ENCODE data around the gene SH3TC2.
A peak's percentile ranks its signal among the peaks of the same experiment; 100 is the strongest.

The SH3TC2 gene

DNA sequence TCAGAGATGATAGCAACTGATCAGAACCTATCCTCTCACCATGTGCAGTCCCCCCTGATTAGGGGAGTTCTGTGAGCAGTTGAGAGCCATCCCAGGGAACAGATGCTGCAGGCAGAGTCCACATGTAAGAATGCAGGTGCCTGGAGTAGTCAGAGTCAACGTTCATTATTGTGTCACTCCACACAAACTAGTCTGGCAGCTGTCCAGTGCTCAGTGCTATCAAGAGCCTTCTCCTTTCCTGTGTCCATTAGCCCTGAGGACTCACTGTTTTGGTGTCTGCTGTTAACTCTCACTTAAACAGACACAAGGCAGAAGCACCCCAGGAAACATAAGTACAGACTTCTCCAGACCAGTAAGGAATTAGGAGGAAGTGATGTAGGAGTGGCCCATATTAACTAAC lies 2.5 kb downstream of the SH3TC2 start:
- DNase-seq (ENCODE audit: low read depth), result no peak

DNA sequence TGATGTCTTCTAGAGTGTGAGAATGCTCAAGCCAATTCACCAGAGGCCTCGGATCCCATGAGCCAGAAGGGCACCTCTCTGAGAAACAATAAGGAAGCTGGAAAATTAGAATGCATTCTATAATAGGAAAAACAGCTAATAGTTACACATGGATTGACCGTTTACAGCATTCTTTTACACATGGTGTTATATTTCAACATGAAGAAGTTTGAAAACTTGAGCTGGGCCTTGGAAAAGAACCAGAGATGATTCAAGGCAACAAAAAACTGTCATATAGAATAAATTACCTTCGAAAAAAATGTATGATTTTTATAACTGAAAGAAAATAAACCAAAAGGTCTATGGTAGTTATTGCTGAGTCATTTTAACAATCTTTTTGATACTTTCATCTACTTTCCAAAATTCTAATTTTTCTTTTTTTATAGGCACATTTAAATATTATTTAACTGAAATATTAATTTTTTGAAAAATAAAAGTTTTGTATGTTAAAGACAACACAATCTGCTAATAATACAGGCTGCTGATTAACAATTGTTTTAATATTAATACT lies 6.2 kb downstream of the SH3TC2 start:
- no peak for DNase-seq (ENCODE audit: low read depth)

DNA sequence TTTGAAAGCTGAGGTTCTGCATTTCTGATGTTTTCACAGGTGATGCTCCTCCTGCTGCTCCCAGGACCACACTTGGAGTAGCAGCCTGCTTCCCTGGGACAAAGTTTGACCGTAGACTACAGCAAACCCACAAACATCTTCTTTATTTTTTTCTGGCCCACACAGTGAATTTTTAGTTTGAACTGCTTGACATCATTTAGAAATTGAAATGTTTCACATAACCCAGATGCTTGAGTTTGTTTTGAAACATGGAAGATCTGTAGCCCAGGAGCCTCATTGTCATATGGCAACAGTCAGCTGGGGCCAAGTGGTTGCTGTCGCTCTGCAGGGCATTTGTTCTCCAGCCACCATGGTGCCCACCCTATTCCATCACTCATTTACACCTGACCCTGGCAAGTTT lies 8.4 kb downstream of the SH3TC2 start:
- no peak for DNase-seq (ENCODE audit: low read depth)

DNA sequence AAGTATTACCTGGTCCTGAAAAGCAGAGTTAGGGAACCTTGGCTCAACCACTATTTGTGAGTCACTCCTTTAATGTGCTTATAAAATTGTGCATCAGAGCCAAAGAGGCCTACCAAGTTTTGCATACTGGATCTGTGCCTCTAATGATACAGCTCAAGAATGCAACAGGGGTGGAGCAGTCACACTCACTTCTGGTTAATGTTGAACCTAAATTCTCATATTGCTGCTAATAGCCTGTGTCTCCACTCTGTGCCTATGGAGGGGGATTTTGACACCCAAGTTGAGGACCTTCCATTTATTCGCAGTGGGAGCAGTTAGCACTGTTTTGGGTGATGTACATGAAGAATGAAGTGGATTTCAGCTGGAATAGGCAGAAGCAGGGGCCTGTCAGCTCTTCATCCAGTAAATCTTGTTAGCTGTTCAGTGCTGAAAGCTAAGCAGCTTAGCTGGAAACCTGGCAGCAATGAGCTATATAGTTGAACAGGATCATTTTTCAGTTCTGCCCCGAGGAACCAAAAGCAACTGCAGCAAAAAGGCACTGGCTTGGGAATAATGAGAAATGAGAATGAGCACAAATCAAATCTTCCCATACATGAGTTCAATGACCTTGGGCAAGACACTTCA lies 9.7 kb downstream of the SH3TC2 start:
- DNase-seq (ENCODE audit: low read depth), result no peak

DNA sequence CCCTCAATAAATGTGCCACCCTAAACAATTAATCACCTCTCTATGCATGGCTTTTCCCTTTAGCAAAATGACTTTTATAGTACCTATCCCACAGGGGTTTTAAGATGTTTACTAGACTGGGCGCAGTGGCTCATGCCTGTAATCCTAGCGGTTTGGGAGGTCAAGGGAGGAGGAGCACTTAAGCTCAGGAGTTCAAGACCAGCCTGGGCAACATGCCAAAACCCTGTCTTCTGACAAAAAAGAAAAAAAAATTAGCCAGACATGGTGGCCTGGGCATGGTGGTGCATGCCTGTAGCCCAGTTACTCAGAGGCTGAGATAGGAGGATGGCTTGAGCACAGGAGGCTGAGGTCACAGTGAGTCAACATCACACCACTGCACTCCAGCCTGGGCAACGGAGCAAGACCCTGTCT lies 13.5 kb downstream of the SH3TC2 start:
- no peak for DNase-seq (ENCODE audit: low read depth)

DNA sequence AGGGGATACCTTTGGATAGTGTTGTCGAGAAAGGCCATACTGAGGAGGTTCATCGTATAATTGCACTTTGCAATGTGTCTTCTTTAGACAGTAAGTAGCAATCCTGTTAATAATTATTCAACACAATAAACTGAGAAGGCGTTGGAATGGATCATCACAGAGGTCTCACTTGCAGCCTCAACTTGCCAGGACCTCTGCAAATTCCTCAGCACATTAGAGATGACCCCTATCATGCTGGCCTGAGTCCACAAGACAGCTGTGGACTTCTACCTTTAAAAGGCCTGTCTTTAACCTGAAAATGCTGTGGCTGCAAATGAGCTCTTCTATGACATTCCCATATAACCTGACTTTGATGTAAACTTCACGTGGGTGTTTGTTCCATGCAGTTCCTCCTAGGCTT lies 14.1 kb downstream of the SH3TC2 start:
- no peak for DNase-seq (ENCODE audit: low read depth)

DNA sequence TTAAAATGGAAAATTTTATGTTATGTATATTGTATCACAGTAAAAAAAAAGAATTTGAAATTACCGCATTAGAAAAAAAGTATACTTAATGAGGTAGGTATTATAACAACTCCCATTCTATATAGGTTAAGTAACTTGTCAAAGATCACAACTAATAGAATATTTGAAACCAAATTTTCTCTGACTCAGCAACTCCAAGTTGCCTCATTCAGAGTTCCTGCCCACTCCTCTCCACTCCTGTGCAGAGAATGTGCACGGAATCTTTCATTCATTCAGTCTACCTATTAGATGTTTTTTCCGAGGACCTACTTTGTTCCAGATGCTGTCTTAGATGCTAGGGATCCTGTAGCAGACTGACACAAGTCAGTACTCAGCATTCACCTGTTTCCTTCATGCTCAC lies 15.4 kb downstream of the SH3TC2 start:
- no peak for DNase-seq (ENCODE audit: low read depth)

DNA sequence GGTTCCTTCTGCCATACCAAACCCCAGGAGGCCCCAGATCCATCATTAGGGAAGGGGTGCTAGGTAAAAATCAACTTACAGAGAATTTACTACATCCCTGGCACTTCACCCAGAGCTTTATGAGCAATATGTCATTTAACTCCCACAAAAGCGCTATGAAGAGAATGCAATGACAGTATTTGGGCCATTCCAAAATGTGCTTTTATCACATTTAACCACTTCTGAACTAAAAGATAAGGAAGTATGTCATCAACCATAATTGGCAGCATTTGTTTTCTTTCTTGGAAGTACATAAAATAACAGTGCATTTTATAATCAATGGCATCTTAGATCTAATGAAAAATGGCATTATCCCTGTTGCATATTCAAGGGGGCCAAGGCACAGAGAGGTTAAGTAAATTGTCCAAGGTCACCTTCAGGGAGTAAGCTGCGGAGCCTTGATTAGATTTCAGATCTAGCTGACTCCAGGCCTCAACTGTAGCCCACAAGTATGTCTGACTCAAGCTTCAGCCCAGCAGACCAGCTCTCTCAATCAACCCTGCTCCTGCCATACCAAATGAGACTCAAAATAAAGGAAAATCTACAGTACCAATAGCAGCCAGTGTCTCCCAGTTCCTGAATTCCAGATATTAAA lies 16.5 kb downstream of the SH3TC2 start:
- DNase-seq (ENCODE audit: low read depth), result no peak

DNA sequence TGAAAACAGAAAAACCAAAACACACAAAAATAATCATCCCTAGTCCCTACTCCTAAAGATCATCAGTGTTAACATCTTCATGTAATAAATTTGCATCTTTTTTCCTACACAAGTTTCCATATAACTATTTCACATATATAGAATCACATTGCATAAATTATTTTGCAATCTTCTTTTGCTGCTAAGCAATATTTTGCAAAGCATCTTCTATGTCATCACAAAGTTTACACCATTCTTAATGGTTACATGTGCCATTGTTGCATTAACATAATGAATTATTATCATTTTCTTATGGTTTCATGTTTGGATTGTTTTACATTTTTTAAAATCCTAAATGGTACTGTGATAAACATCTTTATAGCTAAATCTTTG lies 17.8 kb downstream of the SH3TC2 start:
- DNase-seq (ENCODE audit: low read depth), result no peak

DNA sequence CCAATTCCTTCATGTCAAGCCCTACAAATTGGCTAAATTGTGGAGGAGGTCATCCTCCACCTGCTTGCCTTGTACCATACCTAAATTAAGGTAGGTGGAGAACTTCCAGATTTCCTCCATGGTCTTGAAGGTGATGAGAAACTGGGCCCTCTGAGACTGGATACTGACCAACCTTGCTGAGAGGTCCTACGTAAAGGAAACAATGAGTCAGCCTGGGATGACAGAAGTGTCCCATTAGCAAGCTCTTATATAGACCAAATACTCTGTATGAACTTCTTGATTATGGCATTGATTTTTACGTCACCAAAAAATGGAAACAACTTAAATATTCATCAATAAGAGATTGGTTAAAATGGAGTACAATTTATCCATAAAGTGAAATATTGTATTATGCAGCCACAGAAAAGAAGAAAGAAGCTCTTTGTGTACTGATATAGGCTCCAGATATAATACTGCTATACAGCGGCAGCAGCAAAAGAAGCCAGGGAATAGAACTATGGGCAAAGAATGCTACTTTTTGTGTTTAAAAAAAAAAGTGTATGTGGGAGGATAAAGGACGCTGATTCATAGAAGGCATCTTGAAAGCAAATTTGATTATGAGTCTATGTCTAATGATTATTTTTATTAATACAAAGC lies 18.3 kb downstream of the SH3TC2 start:
- DNase-seq (ENCODE audit: low read depth), result no peak

DNA sequence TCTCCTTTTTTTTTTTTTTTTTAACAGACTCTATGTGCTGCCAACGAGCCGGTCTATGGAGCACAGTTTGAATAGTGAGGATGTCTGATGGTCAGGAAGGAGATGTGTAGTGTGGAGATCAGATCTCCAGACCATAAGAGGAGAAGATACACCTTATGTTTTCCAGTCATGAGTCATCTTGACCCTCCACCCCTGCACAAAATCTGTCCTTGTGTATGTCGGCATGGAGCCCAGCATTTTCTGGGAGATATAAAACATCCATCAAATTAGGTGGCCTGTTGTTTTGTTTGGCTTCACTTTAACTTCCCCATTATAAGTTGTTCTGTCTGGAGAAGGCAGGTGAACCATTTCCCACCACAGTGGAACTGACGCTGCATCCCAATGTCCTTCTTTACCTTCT lies 19.2 kb downstream of the SH3TC2 start:
- DNase-seq (ENCODE audit: low read depth), result no peak

DNA sequence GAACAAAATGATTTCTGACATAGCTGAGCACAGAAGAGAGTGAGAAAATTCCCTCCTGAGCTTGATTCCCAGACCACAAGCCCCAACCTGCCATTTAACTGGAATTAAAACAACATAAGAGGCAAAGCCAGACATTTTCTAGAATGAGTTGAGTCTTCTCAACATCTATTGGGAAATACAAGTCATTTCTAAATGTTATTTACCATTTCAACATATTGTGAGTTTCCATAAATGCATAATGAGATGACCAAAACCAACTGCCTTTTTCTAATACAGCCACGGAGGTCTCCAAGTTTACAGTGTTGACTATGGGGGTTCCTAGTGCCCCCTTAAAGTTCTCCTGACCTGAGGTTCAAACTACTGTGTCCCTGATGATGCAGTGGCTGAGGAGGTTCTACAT lies 20.0 kb downstream of the SH3TC2 start:
- DNase-seq (ENCODE audit: low read depth), result no peak

DNA sequence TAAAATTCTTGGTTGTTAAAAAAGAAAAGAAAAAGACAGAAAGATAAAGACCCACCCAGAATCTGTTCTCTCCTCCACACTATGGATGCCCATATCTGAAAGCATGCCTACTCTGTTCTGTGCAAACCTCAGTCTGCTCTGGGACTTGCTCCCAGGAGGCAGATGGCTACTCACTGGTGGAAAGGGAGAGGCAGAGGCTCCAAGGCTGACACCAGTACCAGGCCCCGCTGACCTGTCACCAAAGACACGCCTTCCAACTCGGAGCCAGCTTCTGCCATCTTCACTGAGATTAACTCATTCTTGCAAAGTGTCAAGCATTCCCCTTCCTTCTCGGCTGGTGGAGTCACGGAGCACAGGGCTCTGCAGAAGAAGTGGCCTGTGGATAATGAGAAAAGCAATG lies 21.6 kb downstream of the SH3TC2 start:
- no peak for DNase-seq (ENCODE audit: low read depth)

DNA sequence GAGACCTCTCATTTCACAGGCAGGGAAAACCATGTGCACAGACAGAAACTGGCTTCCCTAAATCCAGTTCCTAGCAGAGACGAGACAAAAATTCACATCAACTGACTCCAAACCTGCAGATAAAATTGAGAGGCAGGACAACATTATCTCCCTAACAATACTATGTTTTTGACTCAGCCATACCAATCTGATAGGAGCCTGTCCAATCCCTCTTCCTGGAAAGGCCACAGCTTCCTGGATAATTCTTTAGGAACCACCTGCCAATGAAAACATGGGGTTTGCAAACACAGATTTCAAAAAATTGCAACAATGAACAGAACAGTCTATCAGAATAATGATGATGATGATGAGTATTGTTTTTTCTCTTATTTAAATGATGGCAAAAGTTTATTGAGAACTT lies 22.4 kb downstream of the SH3TC2 start:
- DNase-seq (ENCODE audit: low read depth), result no peak

DNA sequence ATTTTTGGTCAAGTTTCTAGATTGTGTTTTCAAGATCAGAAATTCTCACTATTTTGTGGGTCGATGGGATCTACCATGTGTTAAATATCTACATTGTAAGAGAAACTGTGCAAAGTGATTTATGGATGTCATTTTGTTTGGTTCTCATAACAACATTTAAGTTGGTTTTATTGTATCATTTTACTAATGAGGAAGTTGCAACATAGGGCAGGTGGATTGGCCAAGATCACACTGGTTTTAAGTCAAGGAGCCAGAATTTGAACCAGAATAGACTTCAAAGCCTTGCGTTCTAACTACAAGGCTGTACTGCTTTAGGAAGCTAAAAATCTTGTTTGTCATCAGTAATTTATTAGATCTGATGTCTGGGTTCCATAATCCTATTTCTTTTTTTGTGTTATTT lies 23.4 kb downstream of the SH3TC2 start:
- no peak for DNase-seq (ENCODE audit: low read depth)

DNA sequence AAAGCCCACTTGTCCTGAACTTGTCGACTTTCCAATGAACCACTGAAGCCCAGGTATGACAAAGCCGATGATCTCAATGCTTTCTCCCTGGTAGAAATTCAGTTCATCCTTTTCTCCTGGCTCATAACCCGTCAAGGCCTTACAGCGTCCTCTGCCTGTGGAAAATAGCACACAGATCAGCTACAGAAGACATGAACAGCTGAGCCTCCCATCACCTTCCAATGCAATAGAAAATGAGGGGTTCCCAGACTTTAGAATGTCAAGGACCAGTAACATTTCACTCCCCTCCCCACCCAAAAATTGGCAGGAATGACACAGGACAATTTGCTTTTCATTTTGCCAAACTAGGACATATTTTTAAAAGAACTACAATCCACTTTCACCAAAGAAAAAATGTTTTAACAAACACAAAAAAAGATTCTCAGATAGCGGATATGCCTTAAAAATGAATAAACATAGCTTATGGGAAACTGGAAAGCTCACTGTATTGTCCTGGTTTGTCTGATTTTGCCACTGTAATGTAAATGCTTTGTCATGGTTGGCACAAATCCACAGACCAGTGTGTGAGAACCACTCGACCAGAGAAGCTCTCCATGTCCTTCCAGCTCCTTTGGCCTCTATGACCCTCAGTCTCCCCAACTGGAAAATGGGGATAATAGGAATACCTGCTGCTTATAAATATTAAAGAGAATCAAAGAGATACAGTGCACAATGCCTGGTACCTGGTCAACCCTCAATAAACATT lies 24.4 kb downstream of the SH3TC2 start:
- DNase-seq (ENCODE audit: low read depth), result no peak

DNA sequence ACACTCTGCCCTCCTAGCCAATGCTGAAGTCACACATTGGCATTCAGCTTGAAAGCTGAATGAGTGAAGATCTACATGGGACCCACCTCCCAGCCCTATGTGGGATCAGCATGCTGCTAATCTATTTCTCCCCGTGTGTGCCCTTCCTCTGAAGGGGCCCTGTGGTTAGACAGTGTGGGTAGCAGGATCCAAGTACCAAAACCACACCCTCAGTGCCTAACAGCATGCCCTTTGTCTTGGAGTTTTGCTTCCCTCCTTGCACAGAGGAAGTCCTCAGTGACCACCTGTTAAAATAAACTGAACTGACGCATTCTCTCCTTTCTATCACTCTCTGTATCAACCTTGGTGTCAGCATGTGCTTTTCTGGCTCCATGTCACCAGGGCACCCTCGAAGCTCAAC lies 25.0 kb downstream of the SH3TC2 start:
- peak; percentile 41 for DNase-seq (ENCODE audit: low read depth)

DNA sequence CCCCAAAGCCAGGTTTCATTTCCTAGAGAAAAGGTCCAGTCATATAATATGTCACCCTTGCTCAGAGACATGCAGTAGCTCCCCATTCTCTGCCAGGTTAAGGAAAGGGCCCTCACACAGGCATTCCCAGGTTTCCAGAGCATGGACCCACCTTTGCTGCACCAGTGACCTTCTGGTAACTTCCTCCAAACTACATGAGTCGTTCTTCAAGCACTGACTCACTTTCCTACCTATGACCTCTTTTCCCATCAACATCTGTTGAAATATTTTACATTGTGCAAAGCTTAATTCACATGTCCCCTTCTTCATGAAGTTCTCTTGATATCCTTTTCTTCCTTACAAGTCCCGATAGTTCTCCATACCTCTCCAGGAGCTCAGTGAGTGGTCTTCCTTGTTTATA lies 25.9 kb downstream of the SH3TC2 start:
- no peak for DNase-seq (ENCODE audit: low read depth)

DNA sequence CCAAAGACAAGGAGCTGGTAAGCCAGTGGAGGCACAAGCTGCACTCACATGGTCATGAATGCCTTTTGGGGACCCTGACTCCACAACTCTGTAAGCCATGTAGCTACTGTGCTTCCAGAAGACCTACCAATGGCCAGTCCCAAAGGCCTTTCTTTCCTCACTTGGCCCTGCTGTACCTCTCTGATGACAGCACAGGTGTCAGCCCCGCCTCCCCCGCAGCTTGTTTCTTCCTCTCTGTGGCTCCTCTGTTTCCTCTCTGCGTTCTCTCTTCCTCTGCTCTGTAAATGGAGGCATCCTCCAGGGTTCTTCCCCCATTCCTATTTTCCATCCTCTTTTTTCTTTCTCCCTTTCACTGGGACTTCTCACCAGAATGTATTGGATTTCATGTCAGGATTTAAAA lies 26.7 kb downstream of the SH3TC2 start:
- DNase-seq (ENCODE audit: low read depth), result no peak

DNA sequence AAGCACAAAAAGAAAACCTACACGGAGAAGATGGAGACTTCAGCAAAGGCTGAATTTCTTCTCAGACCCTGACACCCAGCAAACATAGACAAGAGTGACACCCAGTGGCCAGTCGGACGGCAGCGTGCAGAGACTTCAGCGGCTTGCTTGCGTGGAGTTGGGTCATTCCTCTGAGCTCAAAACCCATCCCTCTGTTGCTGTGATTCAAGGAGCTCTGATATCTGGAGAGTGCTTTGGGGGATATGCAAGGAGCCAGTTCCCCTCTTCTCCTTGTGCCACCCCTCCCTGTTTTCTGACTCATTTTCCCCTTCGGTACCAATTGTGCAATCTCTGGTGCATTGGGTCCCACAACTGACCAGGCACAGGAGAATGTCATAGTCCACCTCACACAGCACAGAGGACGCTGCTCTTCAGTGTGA lies 27.5 kb downstream of the SH3TC2 start:
- peak; percentile 31 for DNase-seq (ENCODE audit: low read depth)

DNA sequence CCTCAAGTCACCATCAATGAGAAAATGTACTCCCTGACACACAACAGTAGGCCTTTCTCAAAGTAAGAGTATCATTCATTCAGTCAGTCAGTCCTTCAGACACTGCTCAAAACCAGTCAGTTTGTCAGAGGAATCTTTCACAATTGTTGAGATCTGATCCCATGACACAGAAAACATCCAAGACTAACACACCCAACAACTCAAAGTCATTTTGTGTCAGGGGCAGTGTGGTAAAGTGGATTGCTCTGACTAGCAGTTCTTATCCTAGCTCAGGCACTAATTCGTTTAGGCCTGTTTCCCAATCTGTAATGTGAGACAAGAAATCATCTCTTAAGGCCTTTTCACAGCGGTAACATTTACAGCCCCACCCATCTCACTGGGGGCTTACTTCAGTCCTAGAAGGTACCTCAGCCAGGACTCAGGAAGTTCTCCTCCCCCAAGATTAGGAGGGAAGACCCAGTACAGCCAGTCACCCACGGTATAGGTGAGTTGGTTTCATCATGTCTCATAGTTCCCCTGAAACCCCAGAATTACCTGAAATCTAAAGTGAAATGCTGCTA lies 31.9 kb downstream of the SH3TC2 start:
- DNase-seq (ENCODE audit: low read depth), result no peak

DNA sequence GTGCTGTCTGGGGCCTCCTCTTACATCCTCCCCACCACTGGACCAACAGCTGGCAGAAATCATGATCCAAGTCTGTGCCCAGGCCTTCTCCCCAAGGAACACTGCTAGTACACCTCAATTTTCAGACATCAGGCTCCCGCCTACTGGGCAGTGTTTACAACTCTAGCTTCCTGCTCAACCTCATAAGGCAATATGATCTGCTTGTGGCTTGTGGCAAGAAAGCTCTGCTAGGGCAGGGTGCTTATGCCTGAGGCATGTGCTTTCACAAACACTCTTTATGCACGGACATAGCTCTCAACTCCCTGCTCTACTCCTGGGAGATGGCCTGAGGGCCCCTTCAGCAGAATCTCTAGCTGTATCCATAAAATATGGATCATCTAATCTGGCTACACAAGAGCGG lies 32.5 kb downstream of the SH3TC2 start:
- no peak for DNase-seq (ENCODE audit: low read depth)

DNA sequence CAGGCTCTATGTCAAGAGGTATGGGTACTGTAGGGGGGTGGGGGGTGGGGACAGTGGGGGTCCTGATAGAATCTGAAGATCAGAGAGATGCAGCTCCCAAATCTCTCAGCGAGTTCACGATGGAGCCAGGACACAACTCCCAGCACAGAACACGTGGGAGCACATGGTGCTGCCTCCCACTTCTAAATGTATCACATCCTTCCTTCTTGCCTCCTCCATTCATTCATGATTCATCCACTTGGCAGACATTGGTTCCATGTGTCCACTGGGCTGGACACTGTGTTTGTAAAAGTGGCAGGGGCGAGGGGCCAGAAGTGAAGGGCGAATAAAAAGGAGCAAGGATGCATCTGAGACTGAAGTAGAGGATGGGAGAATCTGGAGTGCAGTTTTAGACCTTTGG lies 33.9 kb downstream of the SH3TC2 start:
- DNase-seq (ENCODE audit: low read depth), result no peak
